ENCODE measurements around the gene CCT8L2.
"Not testable (repeated sequence)": the region's sequence is repeated elsewhere in the genome, so short reads cannot be mapped to it uniquely, and the experiment has no call there.

GRCh38 chr22:16634092-16634491 lies 41.5 kb upstream of the CCT8L2 start:
- TF ChIP-seq EZH2 (IDR thresholded peaks at IDR 0.05); POLR2AphosphoS5 (IDR thresholded peaks at IDR 0.05; ENCODE audit: low read depth, low read length); YY1 (IDR thresholded peaks at IDR 0.05; ENCODE audit: extremely low read depth, insufficient replicate concordance, low read depth, low read length); SP1 (IDR thresholded peaks at IDR 0.05; ENCODE audit: low read depth): not testable (repeated sequence)
- TF ChIP-seq, protein P1, sequence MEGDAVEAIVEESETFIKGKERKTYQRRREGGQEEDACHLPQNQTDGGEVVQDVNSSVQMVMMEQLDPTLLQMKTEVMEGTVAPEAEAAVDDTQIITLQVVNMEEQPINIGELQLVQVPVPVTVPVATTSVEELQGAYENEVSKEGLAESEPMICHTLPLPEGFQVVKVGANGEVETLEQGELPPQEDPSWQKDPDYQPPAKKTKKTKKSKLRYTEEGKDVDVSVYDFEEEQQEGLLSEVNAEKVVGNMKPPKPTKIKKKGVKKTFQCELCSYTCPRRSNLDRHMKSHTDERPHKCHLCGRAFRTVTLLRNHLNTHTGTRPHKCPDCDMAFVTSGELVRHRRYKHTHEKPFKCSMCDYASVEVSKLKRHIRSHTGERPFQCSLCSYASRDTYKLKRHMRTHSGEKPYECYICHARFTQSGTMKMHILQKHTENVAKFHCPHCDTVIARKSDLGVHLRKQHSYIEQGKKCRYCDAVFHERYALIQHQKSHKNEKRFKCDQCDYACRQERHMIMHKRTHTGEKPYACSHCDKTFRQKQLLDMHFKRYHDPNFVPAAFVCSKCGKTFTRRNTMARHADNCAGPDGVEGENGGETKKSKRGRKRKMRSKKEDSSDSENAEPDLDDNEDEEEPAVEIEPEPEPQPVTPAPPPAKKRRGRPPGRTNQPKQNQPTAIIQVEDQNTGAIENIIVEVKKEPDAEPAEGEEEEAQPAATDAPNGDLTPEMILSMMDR (IDR thresholded peaks at IDR 0.05 in 2 of 3, conservative IDR thresholded peaks at IDR 0.05 in 1 of 3; ENCODE audit: borderline replicate concordance in 1 of 3, insufficient read depth in 1 of 3, low read depth in 2 of 3, low read length in 2 of 3) = not testable (repeated sequence)

Measured in HCT116 (cell line).